ENCODE results near the gene EIF4E3.

The EIF4E3 gene

DNA sequence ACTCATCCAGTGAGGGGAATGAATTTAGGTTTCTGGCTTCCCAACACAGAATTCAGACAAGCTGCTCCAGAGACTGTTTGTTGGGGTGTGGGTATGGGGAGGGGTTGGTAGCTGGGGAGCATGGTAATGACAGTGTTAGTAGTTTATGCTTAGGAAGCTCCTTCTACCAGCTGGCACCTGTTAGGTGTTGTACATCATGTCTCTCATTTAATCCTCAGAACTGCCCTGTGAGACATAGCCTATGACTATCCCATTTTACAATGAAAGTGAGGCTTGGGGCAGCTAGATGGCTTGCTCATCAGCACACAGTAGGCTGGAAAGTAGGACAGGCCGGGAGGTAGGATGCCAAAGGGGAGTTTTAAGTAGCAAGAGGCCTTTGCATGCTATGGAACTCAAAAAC lies 2.5 kb downstream of the EIF4E3 start:
- DNase-seq = no peak

DNA sequence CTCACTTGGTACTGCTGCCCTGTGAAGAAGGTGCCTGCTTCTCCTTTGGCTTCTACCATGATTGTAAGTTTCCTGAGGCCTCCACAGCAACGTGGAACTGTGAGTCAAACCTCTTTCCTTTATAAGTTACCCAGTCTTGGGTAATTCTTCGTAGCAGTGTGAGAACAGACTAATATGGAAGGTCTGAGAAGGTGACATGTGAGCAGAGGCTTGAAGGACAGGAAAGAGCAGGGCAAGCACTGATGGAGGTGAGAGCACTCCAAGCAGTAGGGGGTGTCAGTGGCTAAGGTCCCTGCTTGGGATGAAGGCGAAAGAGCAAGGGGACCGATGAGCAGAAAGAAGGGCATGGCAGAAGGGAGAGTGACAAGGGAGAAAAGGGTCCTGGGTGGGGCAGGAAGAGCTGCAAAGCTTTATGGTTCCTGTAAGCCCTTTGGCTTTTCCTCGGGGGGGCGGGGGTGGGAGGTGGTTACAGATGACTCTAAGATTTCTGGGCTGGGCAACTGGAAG lies 3.5 kb downstream of the EIF4E3 start:
- DNase-seq = no peak

DNA sequence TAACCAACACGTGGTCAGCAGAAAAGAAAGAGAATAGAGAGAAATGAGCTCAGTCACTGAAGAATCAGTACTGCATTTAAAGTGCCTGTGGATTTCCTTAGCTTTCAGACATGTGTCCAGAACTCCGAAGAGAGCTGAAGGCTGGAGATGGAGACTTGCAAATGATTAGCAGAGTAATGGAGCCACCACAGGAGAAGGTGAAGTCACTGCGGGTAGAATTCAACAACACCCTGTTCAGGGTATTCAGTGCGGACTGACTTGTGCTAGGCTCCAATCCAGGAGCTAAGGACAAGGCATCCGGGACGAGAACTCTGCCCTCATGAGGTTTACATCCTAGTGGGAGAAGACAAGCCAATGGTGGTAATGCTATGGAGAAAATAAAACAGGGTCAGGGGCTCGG lies 4.2 kb downstream of the EIF4E3 start:
- no peak for DNase-seq

DNA sequence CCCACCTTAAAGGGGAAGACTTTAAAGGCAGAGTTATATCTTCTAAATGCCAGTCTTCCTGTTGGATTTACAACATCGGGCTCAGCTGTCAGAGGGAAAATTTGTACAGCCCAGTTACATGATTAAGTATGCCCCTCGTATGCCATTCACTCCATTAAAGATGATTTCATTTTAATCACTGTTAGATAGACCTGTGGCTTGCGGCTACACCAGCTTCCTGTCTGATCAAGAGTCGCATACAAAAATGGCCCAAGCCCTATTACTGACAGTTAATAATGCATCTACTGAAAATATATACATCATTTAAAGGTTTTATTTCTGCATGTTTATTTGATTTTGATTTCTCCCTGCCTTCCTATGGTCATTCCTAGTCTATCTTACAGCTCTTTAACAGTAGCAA lies 7.1 kb downstream of the EIF4E3 start:
- no peak for DNase-seq

DNA sequence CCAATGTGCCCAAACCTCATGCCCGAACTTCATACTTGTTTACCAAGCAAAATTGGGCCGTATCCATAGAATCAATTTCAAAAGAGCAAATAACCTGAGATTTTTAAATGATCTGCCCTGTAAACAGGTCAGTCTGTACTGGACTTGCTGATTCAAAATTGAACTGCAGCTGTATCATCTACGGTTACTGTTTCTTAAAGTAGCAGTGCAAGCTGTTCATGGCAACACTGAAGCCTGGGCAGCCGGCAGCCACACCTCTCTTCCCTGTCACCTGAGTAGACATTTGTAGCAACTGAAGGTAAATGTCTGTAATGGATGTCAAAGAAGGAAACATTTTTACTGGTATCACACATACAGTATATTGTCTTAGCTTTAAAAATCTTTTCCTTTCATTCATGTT lies 10.6 kb downstream of the EIF4E3 start:
- no peak for DNase-seq

DNA sequence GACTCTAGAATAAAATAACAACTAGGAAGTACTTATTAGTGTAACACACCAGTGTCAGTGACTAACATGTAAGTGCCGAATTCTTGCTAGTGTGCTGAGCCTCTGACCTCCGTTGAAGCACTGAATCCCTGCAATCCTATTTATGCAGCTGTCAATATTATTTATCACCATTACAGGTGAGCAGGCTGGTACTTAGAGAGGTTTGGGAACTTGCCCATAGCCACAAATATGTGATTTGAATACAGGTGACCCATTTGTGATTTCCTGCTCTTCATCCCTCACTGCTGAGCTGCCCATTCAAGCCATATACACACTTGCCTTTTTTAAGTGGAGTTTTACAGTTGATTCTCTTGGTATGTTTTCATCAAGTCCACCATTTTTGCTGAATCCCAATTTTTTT lies 12.2 kb downstream of the EIF4E3 start:
- DNase-seq = peak; percentile 87

DNA sequence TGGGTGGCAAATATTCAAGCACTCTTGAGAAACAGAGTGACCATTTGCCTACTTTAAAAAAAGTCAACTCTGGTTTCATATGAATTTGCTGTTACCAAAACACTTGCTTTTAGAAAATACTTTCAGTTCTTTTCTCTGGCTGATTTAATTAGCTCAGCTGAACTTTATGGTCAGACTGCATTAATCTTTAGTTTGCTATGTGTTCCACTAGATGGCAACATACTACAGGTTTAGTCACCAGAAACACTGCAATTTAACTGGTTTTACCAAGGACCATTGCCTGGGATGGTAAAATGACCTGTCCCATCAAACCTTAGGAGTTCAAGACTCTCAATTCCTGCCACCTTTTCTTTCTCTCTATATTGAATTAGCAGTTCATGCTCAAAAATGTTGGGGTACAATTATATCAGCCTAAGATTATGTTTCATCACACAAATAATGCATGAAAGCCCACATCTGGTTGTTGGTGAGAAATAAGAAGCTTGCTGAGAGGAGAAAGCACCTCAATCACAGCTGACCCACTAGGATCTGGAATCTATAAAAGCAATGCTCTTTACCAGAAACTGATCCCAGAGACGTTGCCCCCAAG lies 14.2 kb downstream of the EIF4E3 start:
- peak; percentile 7 for DNase-seq

DNA sequence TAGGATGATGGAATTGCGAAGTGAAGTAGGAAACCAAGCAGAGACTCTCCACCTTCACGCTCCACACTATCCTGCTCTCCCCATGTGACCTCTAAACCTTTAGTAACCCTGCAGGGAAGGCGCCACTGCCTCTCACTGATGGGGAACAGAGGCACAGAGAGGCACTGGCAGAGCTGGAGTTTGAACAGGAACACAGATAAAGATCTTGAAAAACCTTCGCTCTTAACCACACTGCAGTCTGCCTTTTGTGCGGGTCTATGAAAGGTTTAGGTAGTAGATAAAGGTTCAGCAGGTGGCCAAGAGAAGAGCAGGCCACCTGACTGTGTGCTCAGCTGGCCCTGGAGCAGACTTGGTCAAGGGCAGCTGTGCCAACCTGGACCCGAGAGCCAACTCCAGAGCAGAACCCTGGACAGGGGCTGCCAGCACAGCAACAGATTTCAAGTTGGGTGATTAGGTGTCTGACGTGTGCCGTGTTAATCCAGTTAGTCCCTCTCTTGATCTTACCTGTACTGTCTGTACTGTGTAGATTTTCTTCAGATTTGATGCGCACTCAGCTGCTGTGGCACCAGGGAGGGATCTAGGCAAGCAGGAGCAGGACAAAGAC lies 15.2 kb downstream of the EIF4E3 start:
- DNase-seq = no peak

DNA sequence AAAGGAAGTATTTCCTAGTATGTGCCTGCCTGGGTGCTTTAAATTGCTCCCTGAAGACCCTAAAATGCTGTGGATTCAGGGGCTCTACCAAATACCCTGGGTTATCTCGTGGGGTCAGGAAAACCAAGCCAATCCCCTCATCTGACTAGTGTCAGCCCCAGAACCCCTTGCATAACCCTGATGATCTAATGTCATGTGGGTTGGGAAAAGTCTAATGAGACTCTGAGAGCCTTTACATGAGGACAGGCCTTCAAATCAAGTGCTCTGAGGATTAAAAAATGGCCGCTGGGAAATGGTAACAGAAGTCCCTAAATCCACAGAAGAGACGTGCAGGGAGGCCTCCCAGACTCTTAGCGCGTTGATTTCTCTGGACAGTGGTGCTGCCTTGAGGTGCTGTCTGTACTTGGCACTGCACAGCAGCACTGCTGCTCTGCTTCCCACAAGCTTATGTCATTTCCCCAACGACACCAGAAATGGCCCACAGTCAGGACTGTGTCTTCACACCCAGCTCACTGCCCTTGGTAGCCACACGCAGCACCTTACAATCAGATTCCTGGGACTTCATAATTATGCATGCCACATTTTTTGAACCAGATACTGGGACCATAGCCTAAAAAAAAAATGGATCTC lies 16.6 kb downstream of the EIF4E3 start:
- DNase-seq = no peak

DNA sequence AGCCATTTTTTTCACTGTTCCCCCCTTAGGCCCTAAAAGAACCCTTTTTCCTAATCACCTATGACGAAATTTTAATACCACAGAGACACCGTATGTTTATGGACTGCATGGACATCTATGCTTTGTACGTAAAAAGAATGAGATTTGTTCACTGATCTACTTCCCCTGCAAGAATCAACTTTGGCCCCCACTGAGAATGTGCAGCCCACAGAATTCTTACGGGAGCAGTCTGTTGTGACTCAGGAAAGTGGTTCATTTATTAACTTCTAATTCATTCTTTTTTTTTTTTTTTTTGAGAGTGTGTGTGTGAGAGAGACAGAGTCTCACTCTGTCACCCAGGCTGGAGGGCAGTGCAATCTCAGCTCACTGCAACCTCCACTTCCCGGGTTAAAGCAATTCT lies 17.6 kb downstream of the EIF4E3 start:
- DNase-seq = no peak

DNA sequence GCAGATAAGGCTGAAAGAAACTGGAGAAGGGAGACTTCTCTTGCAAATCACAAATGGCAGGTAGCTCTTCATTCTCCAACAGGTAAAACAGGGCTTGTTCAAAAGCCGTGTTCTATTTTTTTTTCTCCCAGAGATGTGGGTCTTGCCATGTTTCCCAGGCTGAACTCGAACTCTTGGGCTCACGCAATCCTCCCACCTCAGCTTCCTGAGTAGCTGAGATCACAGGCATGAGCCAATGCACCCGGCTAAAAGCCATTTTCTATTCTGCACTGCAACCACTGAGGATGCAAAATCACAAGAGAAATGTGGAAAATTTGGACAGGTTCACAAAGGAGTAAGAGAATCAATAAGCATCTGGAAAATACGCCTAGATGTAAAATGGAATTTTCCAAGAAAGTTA lies 19.5 kb downstream of the EIF4E3 start:
- DNase-seq = no peak

DNA sequence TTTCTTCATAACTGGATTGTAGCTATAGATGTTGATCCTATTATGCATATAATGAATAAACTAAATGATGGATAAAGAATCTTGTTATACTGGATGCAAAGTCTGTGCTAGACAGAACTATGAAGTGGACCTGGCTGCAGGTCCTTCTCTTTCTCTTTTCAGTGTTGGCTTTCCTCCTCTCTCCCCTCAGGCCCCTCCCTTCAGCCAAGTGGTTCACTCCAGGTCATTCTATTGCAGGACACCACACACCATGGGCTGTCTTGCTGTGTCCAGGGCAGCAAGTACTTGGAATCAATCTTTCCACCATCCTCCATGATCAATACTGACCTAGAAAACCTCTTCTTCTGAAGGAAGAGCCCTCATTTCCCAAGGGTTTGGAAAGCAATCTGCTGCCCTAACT lies 20.3 kb downstream of the EIF4E3 start:
- no peak for DNase-seq

DNA sequence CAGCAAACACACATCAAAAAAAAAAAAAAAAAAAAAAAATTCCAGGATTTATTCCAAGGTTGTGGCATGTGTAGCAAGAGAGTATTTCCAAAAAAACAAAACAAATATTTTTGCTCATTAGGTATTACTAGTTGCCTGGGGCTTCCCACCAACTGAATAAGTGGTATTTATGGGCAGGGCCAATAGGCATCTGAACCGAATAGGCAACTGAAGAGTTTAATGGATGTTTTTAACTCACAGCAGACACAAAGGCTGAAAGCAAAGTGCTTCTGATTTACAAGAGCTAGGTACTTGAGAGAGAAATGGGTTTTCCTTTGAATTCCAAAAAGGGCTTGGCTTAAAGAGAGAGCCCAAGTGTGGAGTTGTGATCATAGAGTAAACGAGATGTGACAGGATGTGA lies 21.4 kb downstream of the EIF4E3 start:
- no peak for DNase-seq

DNA sequence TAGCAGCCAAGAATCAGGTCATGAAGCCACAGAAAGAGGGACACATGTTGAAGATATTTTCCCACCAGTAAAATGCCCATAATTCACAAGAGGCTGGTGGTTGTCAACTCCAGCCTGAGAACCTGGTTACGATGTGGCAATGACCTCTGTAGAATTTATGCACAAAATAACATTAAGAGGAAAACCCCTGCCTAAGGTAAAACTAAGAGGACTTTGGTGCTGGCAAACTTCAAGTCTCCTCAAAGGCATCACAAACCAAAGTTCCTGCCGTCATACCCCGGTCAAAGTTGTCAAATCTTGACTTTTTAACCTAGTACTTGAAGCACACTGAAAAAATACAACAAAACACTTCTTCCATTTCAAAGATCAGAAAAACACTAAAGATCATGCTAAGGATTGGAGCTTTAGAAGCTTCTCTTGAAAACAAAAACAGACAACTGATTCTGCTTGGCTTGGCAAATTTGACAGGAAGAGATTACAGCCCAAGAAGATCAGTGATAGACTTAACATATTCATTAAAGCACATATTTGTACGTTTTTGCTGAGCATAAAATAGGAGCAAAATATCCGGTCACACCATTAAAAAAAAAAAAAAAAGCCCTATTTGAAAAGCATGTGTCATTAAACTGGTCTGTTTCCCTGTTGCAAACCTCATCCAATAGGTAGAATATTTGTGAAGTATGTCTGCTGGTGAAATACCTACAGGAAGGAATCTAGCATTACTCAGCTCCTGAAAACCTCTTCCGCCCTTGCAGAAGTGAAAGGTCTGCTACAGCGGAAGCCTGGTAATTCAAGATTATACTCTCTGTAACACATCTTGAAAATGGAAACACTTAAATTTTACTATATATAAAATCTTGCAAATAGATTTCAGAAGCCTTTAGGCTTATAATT lies 22.8 kb downstream of the EIF4E3 start:
- DNase-seq = no peak

DNA sequence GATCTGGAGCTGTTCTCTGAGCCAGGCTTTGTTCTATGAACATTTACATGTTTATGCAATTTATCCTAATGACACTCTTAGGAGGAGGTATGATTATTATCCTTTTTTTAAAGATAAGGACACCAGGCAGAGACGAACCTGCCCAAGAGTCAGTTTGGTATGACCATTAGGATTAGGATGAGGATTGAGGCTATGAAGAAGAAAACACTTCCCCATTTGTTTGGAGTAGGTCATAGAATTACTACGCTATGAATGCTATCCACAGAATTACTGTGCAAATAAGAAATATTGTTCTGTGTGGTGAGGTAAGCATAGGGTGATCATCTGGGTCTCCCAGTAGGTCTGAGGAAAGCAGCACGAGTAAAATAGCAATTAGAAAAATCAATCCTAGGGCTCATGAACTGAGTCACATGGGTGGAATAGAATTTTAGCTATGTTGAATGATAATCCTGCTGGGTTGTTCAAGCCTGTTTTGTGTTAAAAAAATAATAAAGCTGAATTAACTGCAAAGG lies 23.9 kb downstream of the EIF4E3 start:
- no peak for DNase-seq

DNA sequence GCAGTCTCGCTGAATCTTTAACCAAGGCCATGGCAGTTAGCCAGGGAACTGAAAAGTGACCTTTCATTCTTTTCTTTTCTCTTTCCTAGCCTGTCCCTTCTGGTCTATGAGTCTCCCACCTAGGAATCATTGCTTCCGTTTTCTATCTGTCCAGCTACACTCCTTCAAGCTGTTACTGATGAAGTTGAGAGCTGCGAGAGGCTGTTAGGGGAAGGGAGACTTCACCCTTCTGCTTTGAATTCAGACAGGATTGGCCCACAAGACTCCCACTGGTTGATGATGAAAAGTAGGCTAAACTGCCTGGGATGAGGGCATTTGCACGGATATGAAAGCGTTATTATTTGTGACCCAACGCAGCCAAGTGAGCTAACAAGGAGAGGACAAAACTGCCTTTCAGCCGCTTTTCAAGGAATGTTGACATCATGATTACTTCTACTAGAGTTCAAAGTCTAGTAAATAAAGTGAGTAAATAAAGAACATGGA lies 30.2 kb downstream of the EIF4E3 start:
- no peak for DNase-seq

DNA sequence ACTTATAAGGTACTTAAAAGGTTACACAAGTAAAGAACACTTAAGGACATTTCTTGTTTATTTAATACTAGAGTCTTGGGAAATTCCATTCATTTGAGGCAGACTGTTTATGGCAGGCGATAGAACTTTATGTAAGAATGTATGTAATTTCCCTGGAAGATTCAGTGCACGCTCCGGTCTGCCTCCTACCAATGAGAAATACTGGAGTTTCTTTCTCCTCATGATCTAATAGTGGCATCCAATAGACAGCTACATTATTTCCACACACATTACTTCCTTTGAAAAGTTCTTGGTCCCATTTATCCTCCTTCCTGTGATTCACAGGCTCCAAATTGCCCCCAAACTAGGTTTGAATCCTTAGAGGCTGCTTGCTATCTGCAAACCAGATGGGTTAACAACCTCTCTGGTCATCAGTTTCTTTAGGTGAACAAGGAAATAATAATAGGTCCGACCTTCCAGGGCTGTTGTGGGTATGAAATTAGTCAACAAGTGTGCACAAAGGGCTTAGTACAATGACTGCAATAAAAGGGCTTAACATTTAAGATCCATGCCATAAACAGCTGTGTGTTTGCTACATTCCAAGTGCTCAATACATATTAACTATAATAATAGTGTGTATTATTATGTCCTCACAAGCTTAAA lies 30.7 kb downstream of the EIF4E3 start:
- no peak for DNase-seq

DNA sequence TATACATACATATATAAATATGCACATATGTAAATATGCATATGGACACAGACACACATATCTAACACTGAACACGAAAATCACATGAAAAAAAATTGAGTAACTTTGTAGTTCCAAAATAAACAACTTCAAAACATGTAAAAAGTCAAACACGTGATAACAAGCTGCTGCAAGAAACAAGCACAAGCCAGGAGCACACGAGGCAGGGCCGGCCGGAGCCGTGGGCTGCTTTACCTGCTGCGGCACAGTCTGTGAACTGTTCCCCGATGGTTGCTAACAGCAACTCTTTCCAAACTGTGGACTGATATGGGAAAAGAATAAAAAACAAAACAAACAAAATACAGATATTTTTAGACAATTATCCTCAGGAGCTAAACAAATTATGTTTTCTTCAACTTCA lies 31.6 kb downstream of the EIF4E3 start:
- DNase-seq = no peak

DNA sequence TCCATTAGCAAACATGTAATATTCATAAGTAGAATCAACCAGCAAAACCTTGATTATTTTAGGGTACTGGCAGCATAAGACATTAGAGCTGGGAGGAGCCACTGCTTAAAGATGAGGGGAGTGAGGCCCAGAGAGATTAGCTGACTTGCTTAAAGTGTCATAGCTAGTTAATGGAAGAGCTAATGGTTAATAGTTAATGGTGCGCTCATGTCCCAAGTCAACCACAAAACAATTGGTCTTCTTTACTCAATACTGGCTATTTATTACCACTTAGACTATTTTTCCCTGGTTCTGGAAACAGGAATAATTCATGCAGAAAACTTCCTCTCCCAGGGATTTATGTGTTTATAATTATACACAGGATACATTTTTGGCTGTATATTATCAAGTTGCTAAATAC lies 33.1 kb downstream of the EIF4E3 start:
- DNase-seq = no peak

DNA sequence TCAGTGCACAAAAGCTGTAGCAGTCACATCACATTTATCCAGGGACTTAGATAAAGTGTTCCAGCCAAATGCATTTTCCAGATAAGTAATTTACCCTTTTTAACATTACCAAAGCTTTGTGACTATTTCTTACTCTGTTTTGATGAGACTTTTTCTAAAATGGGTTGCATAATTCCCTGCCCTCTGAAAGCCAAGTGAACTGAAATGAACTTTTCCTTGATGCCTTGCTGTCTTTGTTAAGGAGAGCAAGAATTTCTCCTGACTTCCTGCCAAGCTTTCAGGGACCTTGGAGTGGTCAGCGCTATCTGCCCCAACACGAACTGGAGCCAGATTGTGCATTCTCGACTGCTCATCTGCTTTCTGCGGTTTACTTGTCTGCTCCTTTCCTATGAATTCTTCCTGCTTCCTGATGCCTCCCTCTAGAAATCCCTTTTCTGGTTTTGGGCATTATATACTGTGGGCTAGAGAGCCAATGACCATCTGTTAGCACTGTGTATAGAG lies 34.8 kb downstream of the EIF4E3 start:
- DNase-seq = no peak

DNA sequence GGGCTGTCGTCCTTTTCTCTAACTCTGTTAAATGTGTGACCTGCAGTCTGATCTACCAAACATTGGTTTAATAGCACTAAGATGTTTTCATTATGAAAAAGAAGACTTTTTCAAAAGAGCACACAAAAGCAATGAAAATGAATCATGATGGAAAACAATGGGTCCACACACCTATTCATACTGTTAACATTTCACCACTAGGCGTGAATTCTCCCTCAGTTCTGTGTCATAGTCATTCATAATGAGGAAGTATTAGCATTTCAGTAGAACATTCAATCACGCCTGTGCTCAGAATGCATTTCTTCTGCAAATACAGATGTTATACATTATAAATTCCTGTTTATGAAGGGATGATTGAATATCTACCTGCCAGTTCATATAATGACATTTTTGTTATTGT lies 35.9 kb downstream of the EIF4E3 start:
- no peak for DNase-seq

DNA sequence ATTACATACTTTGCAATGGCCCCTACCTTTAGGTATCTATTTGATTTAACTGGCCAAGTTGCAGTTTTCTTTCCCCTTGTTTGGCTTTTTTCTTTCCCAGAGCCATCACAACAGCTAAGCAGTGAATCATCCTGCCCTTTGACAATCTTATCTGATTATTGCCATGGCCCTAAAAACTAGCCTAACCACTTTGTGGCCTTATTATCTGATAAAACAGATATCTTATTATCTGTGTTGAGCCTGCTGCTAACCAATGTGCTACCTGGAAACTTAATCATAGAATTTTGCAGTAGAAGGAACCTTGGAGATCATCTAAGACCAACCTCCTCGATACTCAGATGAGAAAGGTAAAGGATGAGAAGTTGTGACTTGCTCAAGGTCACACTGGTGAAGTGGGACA lies 37.1 kb downstream of the EIF4E3 start:
- no peak for DNase-seq

DNA sequence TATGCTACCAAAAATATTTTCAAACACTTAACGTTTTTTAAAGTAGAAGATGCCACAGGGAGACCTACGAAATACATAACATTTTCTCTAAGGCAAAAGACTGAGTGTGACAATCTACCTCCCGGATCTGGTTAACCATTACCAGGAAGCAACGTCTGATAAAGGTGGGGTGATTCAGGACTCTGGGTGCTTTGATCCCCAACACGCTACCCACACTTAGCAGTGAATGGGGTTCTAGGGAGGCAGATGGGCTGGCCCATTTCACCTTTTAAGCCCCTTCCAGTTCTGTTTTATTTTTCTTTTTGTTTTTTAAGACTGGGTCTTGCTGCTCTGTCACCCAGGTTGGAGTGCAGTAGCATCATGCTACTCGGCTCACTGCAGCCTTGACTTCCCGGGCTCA lies 39.5 kb downstream of the EIF4E3 start:
- DNase-seq = no peak

All from NCI-H526 treated with DMSO at 0.1 percent for 48 hours (cell line).